Ovary (tissue), 3 donors: ENCODE measurements around the gene NYAP2.

Source experiments
- EP300 ChIP-seq: sonication (generic); formaldehyde crosslinking; IDR thresholded peaks from one replicate; pipeline ENCODE4 v1.6.1; 2017; ENCODE audit warnings: antibody characterized with exemption
- POLR2A ChIP-seq: fragments of 450-650 bp; IDR thresholded peaks from one replicate; pipeline ENCODE4 v1.6.1; 2017; ENCODE audit warnings: antibody characterized with exemption, mild to moderate bottlenecking, moderate library complexity
- TF ChIP-seq, protein P1 (sequence below), 3 donors: fragments of 450-650 bp in 2 of 3; fragments of 200-600 bp in 1 of 3; IDR thresholded peaks; one replicate each; pipeline versions ENCODE4 v1.5.1 to v1.8.0; 2016 to 2022; ENCODE audit warnings: antibody characterized with exemption in 3 of 3, mild to moderate bottlenecking in 1 of 3
- donor health status: DM: no; HTN: no; CAD: no.

GRCh38 chr2:225598897-225599296 lies 199.4 kb downstream of the NYAP2 start:
- TF ChIP-seq POLR2A (no peak), EP300 (no peak)
- TF ChIP-seq, protein P1, sequence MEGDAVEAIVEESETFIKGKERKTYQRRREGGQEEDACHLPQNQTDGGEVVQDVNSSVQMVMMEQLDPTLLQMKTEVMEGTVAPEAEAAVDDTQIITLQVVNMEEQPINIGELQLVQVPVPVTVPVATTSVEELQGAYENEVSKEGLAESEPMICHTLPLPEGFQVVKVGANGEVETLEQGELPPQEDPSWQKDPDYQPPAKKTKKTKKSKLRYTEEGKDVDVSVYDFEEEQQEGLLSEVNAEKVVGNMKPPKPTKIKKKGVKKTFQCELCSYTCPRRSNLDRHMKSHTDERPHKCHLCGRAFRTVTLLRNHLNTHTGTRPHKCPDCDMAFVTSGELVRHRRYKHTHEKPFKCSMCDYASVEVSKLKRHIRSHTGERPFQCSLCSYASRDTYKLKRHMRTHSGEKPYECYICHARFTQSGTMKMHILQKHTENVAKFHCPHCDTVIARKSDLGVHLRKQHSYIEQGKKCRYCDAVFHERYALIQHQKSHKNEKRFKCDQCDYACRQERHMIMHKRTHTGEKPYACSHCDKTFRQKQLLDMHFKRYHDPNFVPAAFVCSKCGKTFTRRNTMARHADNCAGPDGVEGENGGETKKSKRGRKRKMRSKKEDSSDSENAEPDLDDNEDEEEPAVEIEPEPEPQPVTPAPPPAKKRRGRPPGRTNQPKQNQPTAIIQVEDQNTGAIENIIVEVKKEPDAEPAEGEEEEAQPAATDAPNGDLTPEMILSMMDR (IDR thresholded peaks at IDR 0.05): no peak
